ENCODE data around the gene ZNF500. TPM values are rescaled to one million over a fixed set of nuclear protein-coding genes. Genes with fewer than 3 reads are reported as not detected.
"Not testable (repeated sequence)": the region's sequence is repeated elsewhere in the genome, so short reads cannot be mapped to it uniquely, and the experiment has no call there.

ZNF500 gene
- total RNA-seq, 4 donors from 2014 or later = 7.9 to 17.6 (median 12.4) TPM

DNA sequence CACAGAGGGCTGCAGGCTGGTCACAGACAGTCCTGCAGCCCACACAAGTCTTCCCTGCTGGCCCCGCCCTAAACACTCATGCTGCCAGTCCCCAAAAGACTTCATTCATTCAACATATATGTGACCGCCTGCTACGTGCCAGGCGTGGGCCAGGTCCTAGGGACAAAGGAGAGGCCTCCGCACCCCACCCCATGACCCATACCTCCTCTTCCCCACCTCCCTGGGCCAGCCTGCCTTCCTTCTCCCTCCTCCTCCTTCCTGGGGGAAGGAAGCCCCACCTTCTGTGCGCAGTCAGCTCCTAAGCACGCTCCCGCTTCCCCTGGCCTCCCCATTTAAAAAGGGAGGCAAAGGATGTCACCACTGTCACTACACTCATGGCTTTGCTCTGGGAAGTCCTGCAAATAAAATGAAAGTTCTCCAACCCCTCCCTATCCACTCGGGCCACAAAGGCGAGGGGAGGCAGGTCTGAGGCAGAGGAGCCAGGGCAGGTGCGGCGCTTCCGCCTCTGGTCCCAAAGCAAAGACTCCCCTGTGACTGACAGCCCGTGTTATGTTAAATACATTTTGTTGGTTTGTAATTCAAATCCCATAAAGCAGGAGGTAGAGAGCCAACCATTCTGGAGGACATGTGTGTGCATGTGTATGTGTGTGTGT is 23.6 kb downstream of the ZNF500 start:
- H3K4me3 ChIP-seq = peak overlapping the region; percentile 19
- no peak overlapping the region for H3K27ac ChIP-seq
- 38% methylated on average over 14 of the region's 14 CpGs for WGBS

DNA sequence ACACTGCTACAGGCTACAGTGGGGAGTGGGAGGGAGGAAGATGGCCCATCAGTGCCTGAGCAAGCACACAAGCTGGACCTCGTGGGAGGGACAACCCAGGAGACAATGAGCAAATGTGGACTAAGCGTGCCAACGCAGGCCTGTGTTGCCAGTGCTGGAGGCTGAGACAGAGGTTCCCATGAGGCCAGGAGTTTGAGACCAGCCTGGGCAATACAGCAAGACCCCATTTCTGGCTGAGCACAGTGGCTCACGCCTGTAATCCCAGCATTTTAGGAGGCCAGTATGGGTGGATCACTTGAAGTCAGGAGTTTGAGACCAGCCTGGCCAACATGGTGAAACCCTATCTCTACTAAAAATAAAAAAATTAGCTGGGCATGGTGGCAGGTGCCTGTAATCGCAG is 28.6 kb downstream of the ZNF500 start:
- H3K27me3 ChIP-seq; H3K27ac ChIP-seq; H3K9me3 ChIP-seq; H3K4me3 ChIP-seq; DNase-seq (ENCODE audit: low spot score in 2 of 2); H3K36me3 ChIP-seq: not testable (repeated sequence)
- H3K4me1 ChIP-seq = peaks cover 18% of the 10 kb centered on the region
- 81% methylated on average over 4 of the region's 5 CpGs for WGBS

More for the DNA sequence above, 23.6 kb downstream of the ZNF500 start:
- Histone ChIP-seq H3K36me3 (no peaks in the 10 kb centered on the region), H3K9me3 (no peaks in the 10 kb centered on the region), H3K27me3 (no peaks in the 10 kb centered on the region), H3K4me1 (peaks cover 17% of the 10 kb centered on the region)
- TF ChIP-seq EP300 (IDR thresholded peaks at IDR 0.05) (no peak), POLR2A (IDR thresholded peaks at IDR 0.05) (no peak), POLR2AphosphoS5 (IDR thresholded peaks at IDR 0.05) (no peak)
- TF ChIP-seq, protein P1, sequence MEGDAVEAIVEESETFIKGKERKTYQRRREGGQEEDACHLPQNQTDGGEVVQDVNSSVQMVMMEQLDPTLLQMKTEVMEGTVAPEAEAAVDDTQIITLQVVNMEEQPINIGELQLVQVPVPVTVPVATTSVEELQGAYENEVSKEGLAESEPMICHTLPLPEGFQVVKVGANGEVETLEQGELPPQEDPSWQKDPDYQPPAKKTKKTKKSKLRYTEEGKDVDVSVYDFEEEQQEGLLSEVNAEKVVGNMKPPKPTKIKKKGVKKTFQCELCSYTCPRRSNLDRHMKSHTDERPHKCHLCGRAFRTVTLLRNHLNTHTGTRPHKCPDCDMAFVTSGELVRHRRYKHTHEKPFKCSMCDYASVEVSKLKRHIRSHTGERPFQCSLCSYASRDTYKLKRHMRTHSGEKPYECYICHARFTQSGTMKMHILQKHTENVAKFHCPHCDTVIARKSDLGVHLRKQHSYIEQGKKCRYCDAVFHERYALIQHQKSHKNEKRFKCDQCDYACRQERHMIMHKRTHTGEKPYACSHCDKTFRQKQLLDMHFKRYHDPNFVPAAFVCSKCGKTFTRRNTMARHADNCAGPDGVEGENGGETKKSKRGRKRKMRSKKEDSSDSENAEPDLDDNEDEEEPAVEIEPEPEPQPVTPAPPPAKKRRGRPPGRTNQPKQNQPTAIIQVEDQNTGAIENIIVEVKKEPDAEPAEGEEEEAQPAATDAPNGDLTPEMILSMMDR (IDR thresholded peaks at IDR 0.05) = no peak
- DNase-seq (ENCODE audit: low spot score in 2 of 2) = no peak

DNA sequence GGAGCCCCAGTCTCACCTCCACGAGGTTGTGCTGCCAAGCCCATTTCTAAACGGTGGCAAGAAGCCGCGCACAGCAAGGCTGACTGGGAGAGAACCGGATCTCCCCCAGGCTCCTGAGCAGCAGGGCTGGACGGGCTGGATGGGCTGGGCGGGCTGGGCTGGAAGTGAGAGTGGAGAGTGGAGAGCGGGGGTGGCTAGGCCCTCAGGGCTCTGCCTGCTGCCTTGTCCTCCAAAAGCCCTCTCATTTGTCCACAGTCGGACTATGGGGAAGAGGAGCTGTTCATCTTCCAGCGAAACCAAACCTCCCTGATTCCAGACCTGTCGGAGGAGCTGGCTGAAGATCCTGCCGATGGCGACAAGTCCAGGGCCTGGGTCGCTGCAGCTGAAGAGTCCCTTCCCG is 29.4 kb downstream of the ZNF500 start:
- 64% methylated on average over 15 of the region's 15 CpGs for WGBS
- no peaks in the 10 kb centered on the region for H3K36me3 ChIP-seq
- peaks cover 18% of the 10 kb centered on the region for H3K4me1 ChIP-seq
- DNase-seq (ENCODE audit: low spot score in 2 of 2) = no peak
- H3K4me3 ChIP-seq = no peak overlapping the region
- TF ChIP-seq, protein P1 (IDR thresholded peaks at IDR 0.05) = no peak
- TF ChIP-seq POLR2AphosphoS5 (IDR thresholded peaks at IDR 0.05) = no peak
- no peak for TF ChIP-seq POLR2A (IDR thresholded peaks at IDR 0.05)
- no peak for TF ChIP-seq EP300 (IDR thresholded peaks at IDR 0.05)
- no peaks in the 10 kb centered on the region for H3K9me3 ChIP-seq
- no peaks in the 10 kb centered on the region for H3K27me3 ChIP-seq
- H3K27ac ChIP-seq = no peak overlapping the region

DNA sequence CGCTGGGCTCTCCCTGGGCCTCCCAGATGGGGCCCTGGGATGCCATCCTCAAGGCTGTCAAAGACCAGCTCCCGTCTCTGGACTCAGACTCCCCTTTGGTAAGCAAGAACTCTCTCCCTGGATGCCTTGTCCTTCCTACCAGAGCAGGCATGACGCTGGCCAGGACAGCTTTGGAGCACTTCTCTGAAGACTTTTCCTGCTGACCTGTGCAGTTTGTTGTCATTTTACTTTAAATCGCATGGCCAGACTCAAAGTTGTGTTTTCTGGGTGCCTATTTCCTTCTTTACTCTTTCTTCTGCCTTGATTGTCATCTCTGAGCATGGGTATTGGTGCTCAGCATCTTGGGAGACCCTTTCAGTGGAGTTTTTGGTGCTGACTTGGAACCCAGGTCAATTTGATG is 30.4 kb downstream of the ZNF500 start:
- no peaks in the 10 kb centered on the region for H3K27me3 ChIP-seq
- H3K4me3 ChIP-seq = no peak overlapping the region
- TF ChIP-seq, protein P1 (IDR thresholded peaks at IDR 0.05) = no peak
- TF ChIP-seq POLR2A (IDR thresholded peaks at IDR 0.05) (no peak), EP300 (IDR thresholded peaks at IDR 0.05) (no peak), POLR2AphosphoS5 (IDR thresholded peaks at IDR 0.05) (no peak)
- H3K27ac ChIP-seq = no peak overlapping the region
- peaks cover 18% of the 10 kb centered on the region for H3K4me1 ChIP-seq
- no peaks in the 10 kb centered on the region for H3K36me3 ChIP-seq
- no peaks in the 10 kb centered on the region for H3K9me3 ChIP-seq
- 73% methylated on average over 4 of the region's 4 CpGs for whole genome bisulfite sequencing
- DNase-seq (ENCODE audit: low spot score in 2 of 2) = no peak

DNA sequence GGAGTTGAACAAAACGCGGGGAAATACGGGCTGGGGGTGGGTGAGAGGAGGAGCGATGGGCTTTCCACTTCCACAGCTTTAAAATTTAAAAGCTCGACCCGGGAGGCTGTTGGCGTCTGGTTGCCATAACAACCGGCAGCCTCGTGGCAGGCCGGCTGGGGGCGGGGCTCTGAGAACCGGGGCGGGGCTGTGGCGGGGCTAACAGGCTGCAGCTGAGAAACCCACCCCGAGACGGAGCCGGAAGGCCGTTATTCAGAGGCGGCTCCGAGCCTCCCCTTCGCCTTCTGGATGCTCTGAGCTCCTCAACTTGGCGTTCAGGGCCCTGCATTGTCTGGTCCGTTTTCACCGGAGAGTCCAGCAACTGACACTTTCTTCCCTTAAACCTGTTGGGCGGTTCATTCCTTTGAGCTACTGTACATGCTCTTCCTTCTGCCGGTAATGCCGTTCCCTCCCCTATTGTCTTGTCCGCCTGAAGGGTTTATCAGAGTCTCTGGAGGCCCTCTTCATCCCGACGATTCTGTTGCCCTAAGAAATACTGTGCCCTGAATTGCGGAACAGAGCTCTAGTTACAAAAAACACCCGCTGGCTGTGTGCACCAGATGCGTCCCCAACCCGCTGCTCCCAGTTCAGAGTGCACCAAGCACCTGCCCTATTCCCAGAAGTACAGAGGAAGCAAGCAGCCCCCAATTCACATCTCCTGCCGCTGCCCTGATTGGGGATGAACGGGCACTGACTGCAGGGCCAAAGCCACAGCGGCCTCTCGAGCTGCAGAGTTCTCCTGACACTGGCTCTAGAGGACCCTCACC is 32.0 kb downstream of the ZNF500 start:
- no peaks in the 10 kb centered on the region for H3K9me3 ChIP-seq

More for the DNA sequence above, 32.0 kb downstream of the ZNF500 start:
- peak overlapping the region; percentile 94 for H3K4me3 ChIP-seq
- peaks cover 6% of the 10 kb centered on the region for H3K36me3 ChIP-seq
- 9% methylated on average over 36 of the region's 38 CpGs for WGBS
- no peak for TF ChIP-seq POLR2A (IDR thresholded peaks at IDR 0.05)
- no peak for TF ChIP-seq POLR2AphosphoS5 (IDR thresholded peaks at IDR 0.05)
- TF ChIP-seq, protein P1 (IDR thresholded peaks at IDR 0.05) = no peak
- no peak for TF ChIP-seq EP300 (IDR thresholded peaks at IDR 0.05)
- peak overlapping the region; percentile 81 for H3K27ac ChIP-seq
- peaks cover 18% of the 10 kb centered on the region for H3K4me1 ChIP-seq
- H3K27me3 ChIP-seq = no peaks in the 10 kb centered on the region
- DNase-seq (ENCODE audit: low spot score in 2 of 2) = peak; percentile 94 to 96
